K562 (cell line): ENCODE measurements around the gene MCTS1. TPM values are rescaled to one million over a fixed set of nuclear protein-coding genes. Genes with fewer than 3 reads are reported as not detected.

Experiments
- ASH1L ChIP-seq: fragments of 450-650 bp; IDR thresholded peaks from 2 replicates; pipeline ENCODE4 v1.6.1; 2018; ENCODE audit warnings: borderline replicate concordance, mild to moderate bottlenecking, low read depth; ENCODE audit not compliant: partially characterized antibody
- CREM ChIP-seq: IDR thresholded peaks from 2 replicates; pipeline ENCODE4 v1.6.1; 2014; ENCODE audit warnings: antibody characterized with exemption, low read depth
- CXXC5 ChIP-seq: fragments of 250-450 bp; sonication (Bioruptor Pico); IDR thresholded peaks from 2 replicates; pipeline ENCODE4 v1.8.0; 2022; ENCODE audit warnings: inconsistent platforms, mild to moderate bottlenecking, moderate library complexity
- FOS ChIP-seq: IDR thresholded peaks from 3 replicates; pipeline ENCODE4 v1.6.1; 2011; ENCODE audit not compliant: insufficient read length; ENCODE audit errors: extremely low read depth
- GABPB1 ChIP-seq: sonication (generic); formaldehyde crosslinking; IDR thresholded peaks from 2 replicates; pipeline ENCODE4 v1.8.0; 2022; ENCODE audit warnings: mild to moderate bottlenecking, missing genetic modification reagents
- GATA2 ChIP-seq: sonication (generic); formaldehyde crosslinking; IDR thresholded peaks from 2 replicates; pipeline ENCODE4 v1.4.0; 2020; ENCODE audit warnings: mild to moderate bottlenecking, missing genetic modification reagents
- HMBOX1 ChIP-seq: sonication (generic); IDR thresholded peaks from 2 replicates; pipeline ENCODE4 v1.6.1; 2016
- HMGN3 ChIP-seq: IDR thresholded peaks from 2 replicates; pipeline ENCODE4 v1.6.1; 2011; ENCODE audit warnings: borderline replicate concordance, low read depth, mild to moderate bottlenecking, mixed read lengths, low read length; ENCODE audit not compliant: insufficient read length; ENCODE audit errors: extremely low read depth
- HNRNPL ChIP-seq: fragments of 200-400 bp; formaldehyde crosslinking; IDR thresholded peaks from 2 replicates; pipeline ENCODE4 v1.6.1; 2017; ENCODE audit warnings: low read depth, mild to moderate bottlenecking, low read length
- HOXB6 ChIP-seq: fragments of 250-450 bp; sonication (Bioruptor Pico); IDR thresholded peaks from 2 replicates; pipeline ENCODE4 v1.5.1; 2022; ENCODE audit warnings: mild to moderate bottlenecking, borderline replicate concordance
- KLF13 ChIP-seq: fragments of 450-650 bp; IDR thresholded peaks from 2 replicates; pipeline ENCODE4 v1.6.1; 2016; ENCODE audit warnings: missing genetic modification characterization, low read depth, mild to moderate bottlenecking, missing compliant biosample characterization, moderate library complexity, borderline replicate concordance
- LCOR ChIP-seq: sonication (generic); formaldehyde crosslinking; IDR thresholded peaks from 2 replicates; pipeline ENCODE4 v1.8.0; 2022; ENCODE audit warnings: mild to moderate bottlenecking, missing genetic modification reagents
- MAFK ChIP-seq: IDR thresholded peaks from 2 replicates; pipeline ENCODE4 v1.6.1; 2011; ENCODE audit warnings: low read length, improper control_type of control experiment
- MECOM ChIP-seq: fragments of 250-450 bp; sonication (Bioruptor Pico); IDR thresholded peaks from 2 replicates; pipeline ENCODE4 v1.8.0; 2022; ENCODE audit warnings: inconsistent platforms
- MYBL2 ChIP-seq, 2 experiments: fragments of 450-650 bp in 1 of 2; sonication (generic) in 1 of 2; formaldehyde crosslinking in 1 of 2; IDR thresholded peaks; 2 replicates each; pipeline versions ENCODE4 v1.6.1 to v1.8.1; 2017 to 2022; ENCODE audit warnings: borderline replicate concordance in 1 of 2, inconsistent platforms in 1 of 2, low read depth in 1 of 2, mild to moderate bottlenecking in 1 of 2, missing genetic modification reagents in 1 of 2, moderate library complexity in 1 of 2
- NFATC3 ChIP-seq: fragments of 450-650 bp; IDR thresholded peaks from 2 replicates; pipeline ENCODE4 v1.6.1; 2017; ENCODE audit warnings: mild to moderate bottlenecking
- NFIC ChIP-seq: fragments of 450-650 bp; IDR thresholded peaks from 2 replicates; pipeline ENCODE4 v1.6.1; 2017; ENCODE audit warnings: mild to moderate bottlenecking, inconsistent platforms
- PHB ChIP-seq: fragments of 250-450 bp; sonication (Bioruptor Pico); IDR thresholded peaks from 2 replicates; pipeline ENCODE4 v1.5.0; 2021
- POLR2AphosphoS2 ChIP-seq: IDR thresholded peaks from 2 replicates; pipeline ENCODE4 v1.6.1; 2012; ENCODE audit warnings: low read length, improper control_type of control experiment
- RBM17 ChIP-seq: fragments of 200-400 bp; formaldehyde crosslinking; IDR thresholded peaks from 2 replicates; pipeline ENCODE4 v1.6.1; 2017; ENCODE audit warnings: low read depth, mild to moderate bottlenecking, low read length, borderline replicate concordance
- RCOR1 ChIP-seq, 2 experiments: IDR thresholded peaks; 2 replicates each; pipeline ENCODE4 v1.6.1; 2012; ENCODE audit warnings: low read depth in 2 of 2, low read length in 2 of 2, borderline replicate concordance in 1 of 2, improper control_type of control experiment in 1 of 2
- SRSF3 ChIP-seq: fragments of 200-400 bp; formaldehyde crosslinking; IDR thresholded peaks from 2 replicates; pipeline ENCODE4 v1.6.1; 2016; ENCODE audit warnings: mild to moderate bottlenecking, low read length, moderate library complexity; ENCODE audit not compliant: insufficient read depth
- ZNF124 ChIP-seq: sonication (generic); formaldehyde crosslinking; IDR thresholded peaks from 2 replicates; pipeline ENCODE4 v1.8.1; 2022; ENCODE audit warnings: missing genetic modification reagents
- ZNF143 ChIP-seq: sonication (generic); formaldehyde crosslinking; IDR thresholded peaks from 2 replicates; pipeline ENCODE4 v1.9.0; 2022; ENCODE audit warnings: mild to moderate bottlenecking, missing genetic modification reagents
- ZNF239 ChIP-seq: fragments of 250-450 bp; sonication (Bioruptor Pico); IDR thresholded peaks from 2 replicates; pipeline ENCODE4 v1.4.0; 2020; ENCODE audit warnings: mild to moderate bottlenecking
- ZNF253 ChIP-seq: fragments of 250-450 bp; sonication (Bioruptor Pico); conservative IDR thresholded peaks from 2 replicates; pipeline ENCODE4 v1.6.1; 2021; ENCODE audit warnings: mild to moderate bottlenecking
- ZNF408 ChIP-seq: fragments of 250-450 bp; sonication (Bioruptor Pico); IDR thresholded peaks from 2 replicates; pipeline ENCODE4 v1.4.0; 2020; ENCODE audit warnings: low read depth, mild to moderate bottlenecking, moderate library complexity
- ZNF696 ChIP-seq: fragments of 250-450 bp; sonication (Bioruptor Pico); conservative IDR thresholded peaks from 2 replicates; pipeline ENCODE4 v1.4.0; 2020; ENCODE audit warnings: mild to moderate bottlenecking, moderate library complexity
- polyA plus RNA-seq, 8 experiments: library from polyadenylated mRNA; depleted of rRNA in 4 of 8; stranded (reverse) in 5 of 8; unstranded in 3 of 8; fragments of >200 nt; fragmentation: Nextera tagmentation in 2 of 8; fragmentation: Illumina TruSeq in 1 of 8; extraction: Ambion mirVana in 2 of 8; extraction: Trizol in 1 of 8; gene quantifications; 2 replicates each; pipeline versions ENCODE4 v1.2.1 to v1.2.3, GENCODE V29; 2011 to 2014; ENCODE audit warnings: inconsistent platforms in 1 of 8, missing spikeins in 1 of 8
- total RNA-seq, 7 experiments: library from RNA; depleted of rRNA in 6 of 7; stranded (reverse); fragments of >200 nt in 6 of 7; fragmentation: Illumina TruSeq in 2 of 7; extraction: Trizol in 2 of 7; gene quantifications; 2 replicates each; pipeline versions ENCODE4 v1.2.1 to v1.2.3, GENCODE V29; 2011 to 2021; ENCODE audit warnings: low replicate concordance in 1 of 7
- TF ChIP-seq, protein P1 (sequence below): conservative IDR thresholded peaks from 2 replicates; pipeline ENCODE4 v1.6.1; 2011; ENCODE audit warnings: low read depth, mild to moderate bottlenecking, low read length; ENCODE audit not compliant: control insufficient read depth

Gene MCTS1
- total and polyA plus RNA-seq, 9 of the 15 experiments (the other 6 are each of a cell fraction or from before 2014, with no cell fraction given), result 65.3 to 300 (median 152) TPM

DNA sequence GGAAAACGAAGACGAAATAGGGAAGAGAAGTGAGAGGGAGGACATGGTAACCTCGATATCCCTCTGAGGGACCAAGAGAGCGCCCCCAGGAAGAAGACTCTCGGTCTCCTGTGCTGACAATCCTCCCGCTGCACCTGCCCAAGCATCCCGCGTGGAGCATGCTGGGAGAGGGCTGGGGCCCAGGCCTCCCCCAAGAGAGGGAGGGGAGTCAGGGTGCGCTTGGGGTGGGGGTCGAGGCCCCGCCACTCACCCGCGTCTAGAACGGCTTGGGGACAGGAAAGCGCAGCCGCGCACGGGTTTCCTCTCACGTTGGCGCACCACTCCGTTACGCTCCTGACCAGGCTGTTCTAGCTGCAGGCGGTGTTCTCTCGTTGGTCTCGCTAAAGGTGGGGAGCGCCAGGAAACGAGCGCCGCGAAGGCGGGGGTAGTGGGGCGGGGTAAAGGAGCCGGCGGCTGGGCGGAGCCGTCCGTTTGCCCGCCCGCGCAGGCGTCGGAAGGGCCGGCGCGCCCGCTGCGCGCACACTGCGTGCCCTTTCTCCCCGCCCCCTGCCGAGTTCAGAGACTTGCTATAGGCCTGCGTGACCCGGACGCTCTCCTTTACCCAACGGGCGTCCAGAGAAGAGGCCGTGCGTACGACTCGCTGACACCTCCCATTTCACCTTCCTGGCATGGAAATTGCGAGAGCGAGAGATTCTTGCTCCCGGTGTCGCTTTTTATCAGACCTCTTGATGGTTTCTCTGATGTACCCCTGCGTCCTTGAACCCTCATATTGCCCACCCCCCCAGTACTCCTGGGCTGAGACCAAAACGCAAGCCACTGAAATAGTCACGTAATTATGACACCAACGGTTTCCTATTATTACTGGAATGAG lies 26.0 kb downstream of the MCTS1 start, which contains the start of gene C1GALT1C1 (continued):
- TF ChIP-seq HMBOX1, result no peak
- TF ChIP-seq ZNF239 (CRISPR knock-in tag), result no peak
- TF ChIP-seq GATA2 (CRISPR knock-in tag), result no peak
- TF ChIP-seq MECOM (CRISPR knock-in tag), result no peak
- TF ChIP-seq CXXC5, result peak; percentile 91
- TF ChIP-seq CREM, result peak; percentile 85
- no peak for TF ChIP-seq MYBL2 (IDR thresholded peaks at IDR 0.05; ENCODE audit: low read depth)
- no peak for TF ChIP-seq MYBL2 (CRISPR knock-in tag; IDR thresholded peaks at IDR 0.05; ENCODE audit: borderline replicate concordance)
- TF ChIP-seq ZNF143 (CRISPR knock-in tag), result peak; percentile 70
- no peak for TF ChIP-seq KLF13 (tag)
- TF ChIP-seq ZNF124, result no peak
- TF ChIP-seq HMGN3, result peak; percentile 30
- no peak for TF ChIP-seq ASH1L
- TF ChIP-seq, protein P1, sequence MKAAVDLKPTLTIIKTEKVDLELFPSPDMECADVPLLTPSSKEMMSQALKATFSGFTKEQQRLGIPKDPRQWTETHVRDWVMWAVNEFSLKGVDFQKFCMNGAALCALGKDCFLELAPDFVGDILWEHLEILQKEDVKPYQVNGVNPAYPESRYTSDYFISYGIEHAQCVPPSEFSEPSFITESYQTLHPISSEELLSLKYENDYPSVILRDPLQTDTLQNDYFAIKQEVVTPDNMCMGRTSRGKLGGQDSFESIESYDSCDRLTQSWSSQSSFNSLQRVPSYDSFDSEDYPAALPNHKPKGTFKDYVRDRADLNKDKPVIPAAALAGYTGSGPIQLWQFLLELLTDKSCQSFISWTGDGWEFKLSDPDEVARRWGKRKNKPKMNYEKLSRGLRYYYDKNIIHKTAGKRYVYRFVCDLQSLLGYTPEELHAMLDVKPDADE, result peak; percentile 73; the same call in 1 of the 2 replicates
- TF ChIP-seq MAFK, result no peak
- no peak for TF ChIP-seq LCOR (CRISPR knock-in tag)
- 0 out of 2 replicates have a peak, but pooled peaks have one; percentile 25 for TF ChIP-seq NFIC
- no peak for TF ChIP-seq NFATC3
- peak; percentile 57; the same call in 1 of the 2 replicates for TF ChIP-seq GABPB1 (CRISPR knock-in tag)
- TF ChIP-seq ZNF253 (CRISPR knock-in tag), result no peak
- no peak for TF ChIP-seq PHB (CRISPR knock-in tag)
- no peak for TF ChIP-seq SRSF3
- no peak for TF ChIP-seq HOXB6 (CRISPR knock-in tag)
- TF ChIP-seq FOS, result no peak
- no peak for TF ChIP-seq ZNF696 (CRISPR knock-in tag)
- TF ChIP-seq RCOR1 (IDR thresholded peaks at IDR 0.05; ENCODE audit: borderline replicate concordance in 1 of 2, low read depth in 2 of 2, low read length in 2 of 2), result peak in 1 of 2 experiments; percentile 64; a peak in 1 of 4 replicates
- no peak for TF ChIP-seq POLR2AphosphoS2
- TF ChIP-seq ZNF408 (CRISPR knock-in tag), result no peak
- no peak for TF ChIP-seq RBM17
- TF ChIP-seq HNRNPL, result no peak
